Fibroblast of villous mesenchyme (primary cell): Measurements from ENCODE around the gene CEP170. TPM values are rescaled to one million over a fixed set of nuclear protein-coding genes. Genes with fewer than 3 reads are reported as not detected.
"Not testable (repeated sequence)": the region's sequence is repeated elsewhere in the genome, so short reads cannot be mapped to it uniquely, and the experiment has no call there.

ENCODE experiments used
- DNase-seq: peaks from one replicate; pipeline ENCODE4 v3.0.0-alpha.2; 2010; ENCODE audit warnings: low read depth
- H3K4me3 ChIP-seq: 2 replicates; pipeline ENCODE4 v1.5.1; 2011; ENCODE audit warnings: low read depth, mild to moderate bottlenecking, low read length
- total RNA-seq: library from RNA; depleted of rRNA; stranded (reverse); fragments of >200 nt; gene quantifications from 2 replicates; pipeline ENCODE4 v1.2.3, GENCODE V29; 2012

CEP170 gene
- total RNA-seq, 1 donor, result 114 TPM

DNA sequence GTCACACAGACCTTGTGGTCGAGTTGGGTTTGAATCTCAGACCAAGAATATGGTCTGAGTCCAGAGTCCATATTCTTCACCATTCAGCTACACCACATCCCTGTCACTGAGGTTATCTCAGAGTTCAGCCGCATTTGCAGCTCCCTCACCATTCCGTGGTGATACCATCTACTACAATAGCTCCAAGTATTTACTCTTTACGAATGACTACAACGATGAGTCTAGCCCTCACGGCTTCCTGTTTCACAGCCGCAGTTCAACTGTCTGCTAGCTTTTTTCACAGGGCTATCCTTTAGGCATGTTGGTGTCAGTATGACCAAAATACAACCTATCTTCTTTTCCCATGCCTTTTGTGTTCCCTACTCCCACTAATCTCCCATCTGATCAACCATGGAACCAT, 104.2 kb downstream of the CEP170 start:
- DNase-seq, H3K4me3 ChIP-seq: not testable (repeated sequence)

DNA sequence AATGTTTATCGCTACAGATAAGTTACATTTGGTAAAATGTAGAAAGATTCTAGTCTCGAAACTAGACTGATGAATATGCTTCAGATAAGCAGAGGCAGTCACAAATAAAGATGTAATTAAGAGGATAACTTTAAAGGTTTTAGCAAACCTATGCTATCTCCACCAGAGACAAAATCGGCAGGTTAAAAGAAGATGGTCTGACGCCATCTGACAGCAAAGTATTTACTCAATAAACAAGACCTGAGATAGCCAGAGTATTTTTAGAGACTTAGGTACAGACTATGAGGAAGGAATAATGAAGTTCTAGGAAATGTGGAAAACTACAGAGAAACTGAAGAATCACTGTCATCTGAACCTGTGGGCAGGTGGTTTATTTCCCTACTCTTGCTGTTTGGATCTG, 106.0 kb downstream of the CEP170 start:
- not testable (repeated sequence) for DNase-seq, H3K4me3 ChIP-seq

DNA sequence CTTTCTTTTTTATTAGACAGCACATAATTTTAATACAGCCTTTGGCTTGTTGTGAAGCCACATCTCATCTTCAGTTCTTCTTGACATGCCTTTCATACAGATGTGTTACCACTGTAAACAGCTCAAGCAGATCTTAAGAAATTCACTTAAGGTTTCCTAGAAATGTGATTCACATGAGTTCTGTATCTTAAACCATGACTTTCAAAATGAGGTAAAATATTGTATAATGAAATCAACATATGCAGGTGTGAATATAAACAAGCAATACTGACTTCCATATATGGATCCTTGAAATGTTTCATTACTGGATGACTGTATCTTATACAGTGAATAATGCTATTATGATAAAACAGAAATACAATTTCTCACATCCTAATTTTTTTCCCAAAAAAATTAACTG, 107.7 kb downstream of the CEP170 start:
- not testable (repeated sequence) for H3K4me3 ChIP-seq
- peak; percentile 14 for DNase-seq

DNA sequence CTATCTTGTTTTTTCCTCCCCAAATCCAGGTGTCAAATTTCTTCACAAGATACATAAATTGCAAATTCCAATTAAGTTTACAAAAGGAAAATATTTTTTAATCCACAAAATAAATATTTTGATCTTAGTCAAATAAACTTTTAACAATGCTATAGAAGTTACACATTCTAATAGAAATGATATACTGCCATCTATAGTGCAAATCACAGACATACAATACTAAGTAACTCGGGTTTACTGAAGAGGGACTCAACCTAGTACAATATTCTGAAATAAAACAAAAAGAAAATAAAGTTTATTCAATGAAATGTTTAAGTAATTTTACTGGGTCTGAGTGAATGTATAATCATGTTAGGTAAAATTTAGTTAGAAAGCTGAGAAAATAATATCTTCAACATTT, 114.6 kb downstream of the CEP170 start:
- H3K4me3 ChIP-seq, DNase-seq: not testable (repeated sequence)

DNA sequence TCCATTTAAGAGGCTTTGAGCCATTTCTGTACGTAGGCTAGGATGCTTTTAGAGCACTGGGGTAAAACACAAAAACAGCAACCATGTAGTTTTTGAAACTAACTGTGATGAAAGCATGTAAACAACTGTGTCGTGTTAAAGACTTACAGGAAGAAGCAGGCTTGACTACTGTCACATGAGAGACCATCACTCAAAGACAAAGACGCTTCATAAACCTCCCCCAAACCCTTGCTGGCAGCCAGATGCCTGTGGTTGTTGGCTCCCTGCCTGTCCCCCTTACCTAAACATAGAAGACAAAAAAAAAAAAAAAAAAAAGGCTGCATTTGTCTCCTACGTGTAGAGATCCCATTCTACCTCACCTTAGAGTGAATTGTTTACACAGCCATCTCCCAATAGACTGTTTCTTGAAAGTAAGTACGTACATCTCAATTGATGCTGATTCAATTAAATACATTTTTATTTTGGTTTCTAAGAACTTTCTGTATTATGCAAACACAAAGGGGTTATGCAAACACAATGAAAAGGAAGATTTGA, 132.1 kb downstream of the CEP170 start:
- peak; percentile 36 for DNase-seq
- H3K4me3 ChIP-seq, result not testable (repeated sequence)

DNA sequence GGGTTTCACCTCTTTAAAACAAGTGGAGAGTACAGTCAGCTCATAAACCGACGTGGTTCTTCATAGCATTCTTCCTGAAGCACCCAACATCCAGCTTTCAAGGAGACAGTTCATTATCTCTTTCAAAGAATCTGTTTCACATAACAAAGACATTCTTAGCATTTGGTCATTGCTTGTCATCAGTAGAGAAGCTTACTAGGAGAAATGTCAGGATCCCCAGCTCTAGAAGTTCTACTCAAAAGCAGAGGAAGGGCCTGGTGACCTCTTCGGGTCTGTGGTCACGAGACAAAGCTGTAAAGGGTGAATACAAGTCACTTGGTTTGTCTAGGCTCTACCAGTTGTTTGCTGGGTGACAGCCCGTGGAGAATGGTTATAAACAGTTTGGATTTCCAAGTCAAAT, 133.1 kb downstream of the CEP170 start:
- not testable (repeated sequence) for H3K4me3 ChIP-seq, DNase-seq

DNA sequence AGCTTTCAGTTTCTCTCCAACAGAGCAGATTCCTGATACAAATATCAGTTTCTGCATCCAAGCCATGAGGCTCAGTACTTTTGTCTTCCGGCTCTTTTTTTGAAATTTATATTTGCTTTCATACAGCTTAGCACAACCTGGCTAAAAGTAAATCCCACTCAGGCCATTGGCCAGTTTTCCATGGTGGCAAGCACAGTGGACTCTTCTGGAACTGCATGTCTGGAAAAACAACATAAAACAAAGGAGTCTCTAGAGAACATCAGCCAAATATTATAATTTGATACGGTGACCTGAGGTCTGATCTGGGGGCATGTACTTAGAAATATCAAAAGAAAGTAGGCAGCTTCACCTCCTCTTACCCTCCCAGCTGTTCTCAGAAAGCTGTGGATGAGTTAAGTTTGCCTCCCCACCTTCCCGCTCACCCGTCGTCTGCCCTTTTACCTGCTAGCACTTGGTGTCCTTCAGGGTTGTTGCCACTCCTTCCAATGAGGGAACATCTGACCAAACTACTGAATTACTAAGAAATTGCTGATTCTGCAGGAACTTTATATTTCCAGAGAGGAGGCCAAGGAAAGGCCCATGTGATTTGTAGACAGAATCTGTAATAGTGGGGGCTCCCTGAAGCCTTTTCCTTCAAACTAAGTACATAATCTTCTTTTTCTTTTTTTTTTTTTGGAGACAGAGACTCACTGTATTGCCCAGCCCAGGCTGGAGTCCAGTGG, 136.3 kb downstream of the CEP170 start:
- not testable (repeated sequence) for DNase-seq, H3K4me3 ChIP-seq

DNA sequence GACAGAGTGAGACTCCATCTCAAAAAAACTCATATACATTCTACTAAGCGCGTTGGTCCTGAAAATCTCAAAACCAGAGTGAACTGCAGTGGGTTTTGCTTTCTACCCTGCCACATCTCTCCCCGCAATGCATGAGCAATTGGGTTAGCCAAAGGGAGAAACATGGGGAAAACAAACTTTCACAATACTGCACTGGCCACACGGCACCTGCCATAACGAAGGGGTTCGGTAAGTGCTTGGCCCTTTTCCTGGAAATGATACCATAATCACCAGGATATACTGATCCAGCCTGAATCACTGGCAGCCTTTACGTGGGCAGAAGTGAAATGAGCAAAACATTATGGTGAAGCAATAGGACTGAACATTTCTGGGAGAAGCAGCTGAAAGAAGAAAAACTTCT, 138.9 kb downstream of the CEP170 start:
- H3K4me3 ChIP-seq, DNase-seq: not testable (repeated sequence)

DNA sequence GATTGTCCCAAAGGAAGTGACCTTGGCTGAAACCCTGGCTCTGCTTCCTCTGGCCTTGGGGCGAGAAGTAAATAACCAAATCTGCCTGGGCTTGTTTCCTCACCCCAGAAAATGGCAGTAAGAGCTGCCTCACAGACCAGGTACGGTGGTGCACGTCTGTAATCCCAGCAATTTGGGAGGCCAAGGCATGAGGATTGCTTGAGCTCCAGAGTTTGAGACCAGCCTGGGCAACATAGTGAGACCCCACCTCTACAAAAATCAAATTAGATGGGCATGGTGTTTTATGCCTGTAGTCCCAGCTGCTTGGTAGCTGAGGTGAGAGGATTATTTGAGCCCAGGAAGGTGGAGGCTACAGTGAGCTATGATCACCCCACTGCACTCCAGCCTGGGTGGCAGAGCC, 140.3 kb downstream of the CEP170 start:
- H3K4me3 ChIP-seq, DNase-seq: not testable (repeated sequence)

DNA sequence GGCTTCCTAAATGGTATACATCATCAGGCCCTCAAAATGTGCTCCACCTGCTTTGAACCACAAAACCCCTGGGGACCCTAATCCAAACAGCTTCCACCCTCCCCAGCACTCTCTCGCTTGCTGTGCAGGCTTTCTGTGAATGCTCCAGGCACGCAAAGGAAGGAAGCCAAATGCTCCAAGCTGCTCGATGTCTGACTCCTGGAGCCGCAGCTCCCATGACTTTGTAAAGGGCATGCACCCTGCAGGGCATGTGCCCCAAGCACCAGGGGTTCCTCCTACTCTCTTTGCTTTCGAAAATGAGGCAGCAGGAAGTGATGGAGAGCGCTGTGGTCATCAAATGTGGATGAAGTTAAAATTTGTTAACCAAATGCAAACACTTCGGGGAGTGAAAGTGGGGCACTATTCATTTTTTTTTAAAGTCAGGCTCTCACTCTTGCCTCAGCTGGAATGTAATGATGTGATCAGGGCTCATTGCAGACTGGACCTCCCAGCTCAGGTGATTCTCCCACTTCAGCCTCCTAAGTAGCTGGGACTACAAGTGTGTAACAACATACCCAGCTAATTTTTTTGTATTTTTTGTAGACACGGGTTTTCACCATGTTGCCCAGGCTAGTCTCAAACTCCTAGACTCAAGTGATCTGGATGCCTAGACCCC, 140.9 kb downstream of the CEP170 start:
- H3K4me3 ChIP-seq, result not testable (repeated sequence)
- peak; percentile 9 for DNase-seq

DNA sequence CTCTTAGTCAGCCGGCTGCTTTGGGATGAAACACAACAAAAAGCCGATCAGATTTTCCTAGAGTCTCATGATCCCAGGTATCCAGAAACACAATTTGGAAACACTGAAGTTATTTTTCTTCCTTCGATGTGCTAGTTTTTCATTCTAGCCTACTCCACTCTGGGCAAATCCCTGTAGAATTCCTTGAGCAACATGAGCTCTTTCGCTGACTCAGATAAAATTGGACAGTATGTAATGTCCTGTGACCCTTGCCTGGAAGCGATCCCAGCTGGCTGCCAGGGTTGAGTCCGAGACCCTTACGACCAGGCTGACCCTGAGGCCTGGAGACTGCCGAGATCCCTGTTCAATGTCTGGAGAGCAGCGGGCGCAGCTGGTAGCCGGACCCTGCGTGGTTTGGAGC, 147.9 kb downstream of the CEP170 start:
- not testable (repeated sequence) for DNase-seq, H3K4me3 ChIP-seq

DNA sequence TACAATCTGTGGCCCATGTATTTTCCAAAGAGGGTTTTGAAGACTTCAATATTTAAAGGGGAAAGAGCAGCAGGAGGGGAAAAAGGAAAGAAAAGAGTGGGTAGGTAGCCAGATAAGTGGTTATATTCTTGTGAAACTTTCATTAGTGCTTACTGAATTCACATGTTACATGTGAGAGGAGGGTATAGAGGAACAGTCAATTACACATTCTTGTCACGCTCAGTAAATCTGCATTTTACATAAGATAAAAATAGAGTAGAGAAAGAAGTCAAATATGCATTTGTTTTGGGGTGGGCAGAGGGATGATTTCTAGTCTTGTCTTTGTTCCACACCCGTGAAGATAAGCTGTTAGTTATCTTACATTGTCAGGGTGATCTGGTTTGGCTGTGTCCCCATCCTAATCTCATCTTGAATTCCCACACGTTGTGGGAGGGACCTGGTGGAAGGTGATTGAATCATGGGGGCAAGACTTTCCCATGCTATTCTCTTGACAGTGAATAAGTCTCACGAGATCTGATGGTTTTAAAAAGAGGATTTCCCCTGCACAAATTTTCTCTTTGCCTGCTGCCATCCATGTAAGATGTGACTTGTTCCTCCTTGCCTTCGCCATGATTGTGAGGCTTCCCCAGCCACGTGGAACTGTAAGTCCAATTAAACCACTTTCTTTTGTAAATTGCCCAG, 149.3 kb downstream of the CEP170 start:
- DNase-seq, H3K4me3 ChIP-seq: not testable (repeated sequence)

DNA sequence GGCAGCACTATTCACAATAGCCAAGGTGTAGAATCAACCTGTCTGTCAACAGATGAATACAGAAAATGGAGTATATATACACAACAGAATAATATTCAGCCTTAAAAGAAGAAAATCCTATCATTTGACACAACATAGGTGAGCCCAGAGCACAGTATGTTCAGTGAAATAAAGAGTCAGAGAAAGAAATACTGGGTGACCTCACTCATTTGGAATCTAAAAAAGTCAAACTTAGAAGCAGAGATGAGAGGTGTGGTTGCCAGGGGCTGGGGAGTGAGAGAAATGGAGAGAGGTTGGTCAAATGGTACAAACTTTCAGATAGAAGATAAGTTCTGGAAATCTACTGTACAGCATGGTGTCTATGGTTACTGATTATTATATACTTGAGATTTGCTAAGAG, 150.0 kb downstream of the CEP170 start:
- not testable (repeated sequence) for DNase-seq, H3K4me3 ChIP-seq

DNA sequence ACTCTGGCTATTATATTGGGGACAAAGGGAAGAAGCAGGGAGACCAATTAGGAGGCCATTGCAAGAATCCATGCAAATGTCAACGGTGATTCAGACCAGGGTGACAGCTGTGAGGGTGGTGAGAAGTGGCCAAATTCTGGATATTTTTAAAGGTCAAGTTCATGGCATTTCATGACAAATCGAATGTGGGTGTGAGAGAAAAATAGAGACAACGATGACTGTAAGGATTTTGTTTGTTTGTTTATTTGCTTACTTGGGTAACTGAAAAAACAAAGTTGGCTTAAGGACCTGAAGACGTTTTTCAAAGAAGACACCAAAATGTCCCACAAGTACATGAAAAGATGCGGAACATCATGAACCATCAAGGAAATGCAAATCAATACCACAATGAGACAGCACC, 150.6 kb downstream of the CEP170 start:
- H3K4me3 ChIP-seq, DNase-seq: not testable (repeated sequence)

DNA sequence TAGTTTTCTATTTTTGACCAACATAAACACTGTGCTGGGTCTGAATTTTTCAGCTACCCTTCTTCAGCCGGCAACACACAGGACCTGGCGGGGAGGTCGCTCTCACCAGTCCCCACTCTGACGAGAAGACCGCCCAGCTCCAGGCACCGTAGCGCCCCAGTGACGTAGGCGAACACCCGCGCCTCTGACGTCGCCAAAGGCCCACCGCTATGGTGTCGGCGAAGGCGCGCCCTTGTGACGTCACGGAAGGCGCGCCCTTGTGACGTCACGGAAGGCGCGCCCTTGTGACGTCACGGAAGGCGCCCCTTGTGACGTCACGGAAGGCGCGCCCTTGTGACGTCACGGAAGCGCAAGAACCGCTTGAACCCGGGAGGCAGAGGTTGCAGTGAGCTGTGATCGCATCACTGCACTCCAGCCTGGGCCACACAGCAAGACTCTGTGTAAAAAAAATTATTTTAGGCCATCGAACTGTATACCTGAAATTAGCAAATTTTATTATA, 153.5 kb downstream of the CEP170 start:
- H3K4me3 ChIP-seq, result peak overlapping the region; percentile 52
- DNase-seq, result peak; percentile 78

DNA sequence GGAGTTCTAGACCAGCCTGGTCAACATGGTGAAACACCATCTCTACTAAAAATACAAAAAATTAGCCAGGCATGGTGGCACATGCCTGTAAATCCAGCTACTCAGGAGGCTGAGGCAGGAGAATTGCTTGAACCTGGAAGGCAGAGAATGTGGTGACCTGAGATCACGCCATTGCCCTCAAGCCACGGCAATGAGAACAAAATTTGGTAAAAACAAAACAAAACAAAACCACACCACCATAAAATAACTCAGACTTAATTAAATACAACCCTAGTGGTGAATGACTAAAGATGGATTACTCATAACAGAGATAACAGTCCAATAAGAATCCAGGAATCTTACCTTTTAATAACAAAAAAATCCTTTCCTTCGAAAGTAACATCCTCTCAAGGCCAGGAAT, 167.7 kb downstream of the CEP170 start:
- H3K4me3 ChIP-seq, DNase-seq: not testable (repeated sequence)
